Ovary (tissue), 3 donors: ENCODE results near the gene KSR1.

Experiments used
- EP300 ChIP-seq: sonication (generic); formaldehyde crosslinking; IDR thresholded peaks from one replicate; pipeline ENCODE4 v1.6.1; 2017; ENCODE audit warnings: antibody characterized with exemption
- TF ChIP-seq, protein P1 (sequence below), 3 donors: fragments of 450-650 bp in 2 of 3; fragments of 200-600 bp in 1 of 3; IDR thresholded peaks; one replicate each; pipeline versions ENCODE4 v1.5.1 to v1.8.0; 2016 to 2022; ENCODE audit warnings: antibody characterized with exemption in 3 of 3, mild to moderate bottlenecking in 1 of 3
- donor health status: DM: no; HTN: no; CAD: no.

DNA sequence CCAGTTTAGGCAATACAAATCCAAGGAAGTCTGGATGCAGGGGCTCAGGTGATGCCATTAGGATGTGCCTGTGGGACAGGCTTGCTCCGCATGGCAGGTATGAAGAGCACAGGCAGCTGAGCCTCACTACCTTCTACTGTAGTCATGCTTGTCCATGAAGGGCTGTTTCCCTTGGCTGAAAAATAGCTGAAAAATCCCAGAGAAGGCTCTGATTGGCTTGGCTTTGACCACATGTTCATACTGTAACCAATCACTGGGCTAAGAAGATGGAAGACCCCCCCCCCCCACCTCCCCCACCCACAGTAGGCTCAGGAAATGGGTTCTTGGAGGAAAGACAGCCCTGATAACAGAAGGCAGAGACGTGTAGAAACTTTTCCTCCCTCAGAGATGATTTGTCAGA, 108.2 kb downstream of the KSR1 start:
- TF ChIP-seq EP300, result no peak
- TF ChIP-seq, protein P1, sequence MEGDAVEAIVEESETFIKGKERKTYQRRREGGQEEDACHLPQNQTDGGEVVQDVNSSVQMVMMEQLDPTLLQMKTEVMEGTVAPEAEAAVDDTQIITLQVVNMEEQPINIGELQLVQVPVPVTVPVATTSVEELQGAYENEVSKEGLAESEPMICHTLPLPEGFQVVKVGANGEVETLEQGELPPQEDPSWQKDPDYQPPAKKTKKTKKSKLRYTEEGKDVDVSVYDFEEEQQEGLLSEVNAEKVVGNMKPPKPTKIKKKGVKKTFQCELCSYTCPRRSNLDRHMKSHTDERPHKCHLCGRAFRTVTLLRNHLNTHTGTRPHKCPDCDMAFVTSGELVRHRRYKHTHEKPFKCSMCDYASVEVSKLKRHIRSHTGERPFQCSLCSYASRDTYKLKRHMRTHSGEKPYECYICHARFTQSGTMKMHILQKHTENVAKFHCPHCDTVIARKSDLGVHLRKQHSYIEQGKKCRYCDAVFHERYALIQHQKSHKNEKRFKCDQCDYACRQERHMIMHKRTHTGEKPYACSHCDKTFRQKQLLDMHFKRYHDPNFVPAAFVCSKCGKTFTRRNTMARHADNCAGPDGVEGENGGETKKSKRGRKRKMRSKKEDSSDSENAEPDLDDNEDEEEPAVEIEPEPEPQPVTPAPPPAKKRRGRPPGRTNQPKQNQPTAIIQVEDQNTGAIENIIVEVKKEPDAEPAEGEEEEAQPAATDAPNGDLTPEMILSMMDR (IDR thresholded peaks at IDR 0.05), result no peak
